ENCODE results near the gene CD247. TPM values are rescaled to one million over a fixed set of nuclear protein-coding genes. Genes with fewer than 3 reads are reported as not detected.

Gene CD247
- total and polyA plus RNA-seq, 2 donors from 2014 or later, result 1.8 to 7.7 TPM

DNA sequence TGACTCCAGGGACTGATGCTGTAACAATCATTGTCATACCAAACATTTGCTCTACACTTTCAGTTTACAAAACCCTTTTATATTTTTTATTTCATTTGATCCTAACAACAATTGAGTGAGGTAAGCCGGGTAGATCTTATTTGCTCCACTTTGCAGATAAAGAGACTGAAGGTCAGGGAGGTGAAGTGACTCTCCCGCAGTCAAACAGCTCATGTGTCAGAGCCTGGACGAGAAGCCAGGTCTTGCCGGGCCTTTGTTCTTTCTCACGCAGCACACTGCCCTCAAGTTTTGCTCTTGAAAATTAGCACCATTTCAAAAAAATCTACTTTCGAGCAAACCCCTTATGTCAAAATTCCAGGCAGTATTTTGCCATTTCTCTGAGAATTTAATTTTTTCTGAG is 65.2 kb downstream of the CD247 start:
- Histone ChIP-seq H3K27me3 (ENCODE audit: control insufficient read depth, insufficient read depth, low read length) (no peaks in the 10 kb centered on the region), H3K9ac (ENCODE audit: low read length in 3 of 3) (no peak overlapping the region), H3K4me1 (ENCODE audit: control insufficient read depth in 2 of 3, insufficient read depth in 2 of 3, low read depth in 1 of 3, low read length in 3 of 3) (peaks cover 0 to 2% (median 0%) of the 10 kb centered on the region in 3 donors), H3K4me3 (ENCODE audit: low read length in 3 of 3) (no peak overlapping the region), H3K27ac (ENCODE audit: low read depth in 2 of 2, low read length in 2 of 2) (no peak overlapping the region), H3K9me3 (ENCODE audit: control insufficient read depth in 2 of 3, insufficient read depth in 1 of 3, low read length in 3 of 3) (no peaks in the 10 kb centered on the region), H3K36me3 (ENCODE audit: control insufficient read depth in 2 of 3, insufficient read depth in 3 of 3, low read length in 3 of 3) (no peaks in the 10 kb centered on the region)
- intact Hi-C loops (cut with DNase I), result no loop called here
- TF ChIP-seq, protein P1, sequence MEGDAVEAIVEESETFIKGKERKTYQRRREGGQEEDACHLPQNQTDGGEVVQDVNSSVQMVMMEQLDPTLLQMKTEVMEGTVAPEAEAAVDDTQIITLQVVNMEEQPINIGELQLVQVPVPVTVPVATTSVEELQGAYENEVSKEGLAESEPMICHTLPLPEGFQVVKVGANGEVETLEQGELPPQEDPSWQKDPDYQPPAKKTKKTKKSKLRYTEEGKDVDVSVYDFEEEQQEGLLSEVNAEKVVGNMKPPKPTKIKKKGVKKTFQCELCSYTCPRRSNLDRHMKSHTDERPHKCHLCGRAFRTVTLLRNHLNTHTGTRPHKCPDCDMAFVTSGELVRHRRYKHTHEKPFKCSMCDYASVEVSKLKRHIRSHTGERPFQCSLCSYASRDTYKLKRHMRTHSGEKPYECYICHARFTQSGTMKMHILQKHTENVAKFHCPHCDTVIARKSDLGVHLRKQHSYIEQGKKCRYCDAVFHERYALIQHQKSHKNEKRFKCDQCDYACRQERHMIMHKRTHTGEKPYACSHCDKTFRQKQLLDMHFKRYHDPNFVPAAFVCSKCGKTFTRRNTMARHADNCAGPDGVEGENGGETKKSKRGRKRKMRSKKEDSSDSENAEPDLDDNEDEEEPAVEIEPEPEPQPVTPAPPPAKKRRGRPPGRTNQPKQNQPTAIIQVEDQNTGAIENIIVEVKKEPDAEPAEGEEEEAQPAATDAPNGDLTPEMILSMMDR (IDR thresholded peaks at IDR 0.05; ENCODE audit: borderline replicate concordance, extremely low read depth, insufficient read depth), result no peak
- FAIRE-seq (no peak), DNase-seq (no peak)

DNA sequence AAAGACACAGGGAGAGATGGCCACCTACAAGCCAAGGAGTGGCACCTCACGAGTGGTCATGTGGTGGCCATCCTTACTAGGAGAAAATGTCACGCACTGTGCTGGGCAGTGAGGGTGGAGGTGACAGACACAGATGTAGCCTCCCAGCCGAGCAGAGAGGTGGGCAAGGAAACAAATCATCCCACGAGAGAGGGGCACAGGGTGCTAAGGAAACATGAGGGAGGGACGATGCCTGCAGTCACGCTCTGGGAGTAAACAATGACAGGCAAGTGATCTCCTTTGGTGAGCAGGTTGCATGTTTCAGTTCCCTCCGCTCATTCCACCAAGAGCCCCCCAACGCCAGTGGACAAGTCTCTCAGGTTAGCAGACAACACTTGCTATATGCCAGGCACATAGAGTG is 65.8 kb downstream of the CD247 start:
- intact Hi-C loops (cut with DNase I), result no loop called here
- Histone ChIP-seq H3K4me3 (ENCODE audit: low read length in 3 of 3) (no peak overlapping the region), H3K27ac (ENCODE audit: low read depth in 2 of 2, low read length in 2 of 2) (no peak overlapping the region), H3K9me3 (ENCODE audit: control insufficient read depth in 2 of 3, insufficient read depth in 1 of 3, low read length in 3 of 3) (no peaks in the 10 kb centered on the region), H3K27me3 (ENCODE audit: control insufficient read depth, insufficient read depth, low read length) (no peaks in the 10 kb centered on the region), H3K4me1 (ENCODE audit: control insufficient read depth in 2 of 3, insufficient read depth in 2 of 3, low read depth in 1 of 3, low read length in 3 of 3) (peaks cover 0 to 2% (median 0%) of the 10 kb centered on the region in 3 donors), H3K36me3 (ENCODE audit: control insufficient read depth in 2 of 3, insufficient read depth in 3 of 3, low read length in 3 of 3) (no peaks in the 10 kb centered on the region), H3K9ac (ENCODE audit: low read length in 3 of 3) (no peak overlapping the region)
- TF ChIP-seq, protein P1 (IDR thresholded peaks at IDR 0.05; ENCODE audit: borderline replicate concordance, extremely low read depth, insufficient read depth), result no peak
- DNase-seq (no peak), FAIRE-seq (no peak)

DNA sequence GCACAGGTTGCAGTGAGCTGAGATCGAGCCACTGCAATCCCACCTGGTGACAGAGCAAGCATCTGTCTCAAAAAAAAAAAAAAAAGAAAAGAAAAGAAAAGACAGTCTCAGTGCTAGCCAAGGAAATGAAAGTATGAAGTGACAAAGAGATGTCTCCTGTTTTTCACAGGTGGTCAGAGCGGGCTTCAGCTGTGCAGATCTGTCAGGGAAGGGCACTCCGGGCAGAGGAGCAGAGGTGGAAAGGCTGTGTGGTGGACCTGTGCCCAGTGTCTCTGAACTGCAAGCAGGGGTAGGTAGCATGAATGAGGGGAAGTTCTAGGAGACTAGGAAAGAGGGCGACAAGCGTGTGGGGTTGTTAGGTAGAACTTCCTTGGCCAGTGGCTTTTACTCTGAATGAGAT is 67.5 kb downstream of the CD247 start:
- TF ChIP-seq, protein P1 (IDR thresholded peaks at IDR 0.05; ENCODE audit: borderline replicate concordance, extremely low read depth, insufficient read depth), result no peak
- H3K27me3 ChIP-seq (ENCODE audit: control insufficient read depth, insufficient read depth, low read length), result no peaks in the 10 kb centered on the region
- no peaks in the 10 kb centered on the region for H3K36me3 ChIP-seq (ENCODE audit: control insufficient read depth in 2 of 3, insufficient read depth in 3 of 3, low read length in 3 of 3)
- H3K4me1 ChIP-seq (ENCODE audit: control insufficient read depth in 2 of 3, insufficient read depth in 2 of 3, low read depth in 1 of 3, low read length in 3 of 3), result peaks cover 0 to 2% (median 0%) of the 10 kb centered on the region in 3 donors
- H3K4me3 ChIP-seq (ENCODE audit: low read length in 3 of 3), result no peak overlapping the region
- no peak for FAIRE-seq
- no peak for DNase-seq
- H3K9me3 ChIP-seq (ENCODE audit: control insufficient read depth in 2 of 3, insufficient read depth in 1 of 3, low read length in 3 of 3), result no peaks in the 10 kb centered on the region
- H3K27ac ChIP-seq (ENCODE audit: low read depth in 2 of 2, low read length in 2 of 2), result no peak overlapping the region
- intact Hi-C loops (cut with DNase I), result no loop called here
- H3K9ac ChIP-seq (ENCODE audit: low read length in 3 of 3), result no peak overlapping the region

DNA sequence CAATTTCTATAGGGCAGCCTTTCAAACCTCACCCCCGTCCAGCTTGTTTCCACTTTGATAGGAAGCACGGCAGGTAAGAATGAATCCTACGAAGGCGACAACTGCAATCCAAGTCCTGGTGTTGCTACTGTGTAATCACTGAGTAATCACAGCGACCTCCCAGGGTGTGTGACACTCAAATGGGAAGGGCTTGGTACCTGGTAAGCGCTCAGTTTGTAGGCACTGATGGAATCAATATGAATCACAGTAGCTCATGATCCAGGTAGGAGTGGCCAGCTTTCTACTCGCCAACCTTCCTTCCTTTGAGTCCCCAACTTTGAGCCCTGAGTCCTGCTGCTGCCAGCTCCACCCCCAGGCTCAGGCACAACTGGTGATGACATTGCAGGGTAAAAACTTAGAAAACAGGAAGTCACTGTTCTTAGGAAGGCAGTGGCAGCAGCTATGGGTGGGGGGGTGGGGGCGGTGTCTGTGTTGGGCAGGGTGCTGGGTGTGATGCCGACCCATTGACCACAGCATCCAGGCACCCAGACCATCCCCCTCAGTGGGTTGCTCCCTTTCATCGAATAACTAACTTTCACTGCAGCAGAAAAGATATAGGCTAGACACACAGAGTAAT is 70.7 kb downstream of the CD247 start:
- DNase-seq (no peak), FAIRE-seq (no peak)
- Histone ChIP-seq H3K4me3 (ENCODE audit: low read length in 3 of 3) (no peak overlapping the region), H3K27me3 (ENCODE audit: control insufficient read depth, insufficient read depth, low read length) (no peaks in the 10 kb centered on the region), H3K36me3 (ENCODE audit: control insufficient read depth in 2 of 3, insufficient read depth in 3 of 3, low read length in 3 of 3) (no peaks in the 10 kb centered on the region), H3K9ac (ENCODE audit: low read length in 3 of 3) (no peak overlapping the region), H3K4me1 (ENCODE audit: control insufficient read depth in 2 of 3, insufficient read depth in 2 of 3, low read depth in 1 of 3, low read length in 3 of 3) (no peaks in the 10 kb centered on the region), H3K27ac (ENCODE audit: low read depth in 2 of 2, low read length in 2 of 2) (peak overlapping the region in 1 of 2 donors; percentile 14), H3K9me3 (ENCODE audit: control insufficient read depth in 2 of 3, insufficient read depth in 1 of 3, low read length in 3 of 3) (no peaks in the 10 kb centered on the region)
- TF ChIP-seq, protein P1 (IDR thresholded peaks at IDR 0.05; ENCODE audit: borderline replicate concordance, extremely low read depth, insufficient read depth), result no peak
- intact Hi-C loops (cut with DNase I), result loop anchor here (10.0 kb wide), 1 partner anchor 383 kb away; no protein-coding TSS in a partner anchor
